ENCODE results near the gene ZSCAN29. TPM values are rescaled to one million over a fixed set of nuclear protein-coding genes. Genes with fewer than 3 reads are reported as not detected.

ZSCAN29 gene
- polyA plus RNA-seq (8.5 to 9.7 TPM (median 8.7 TPM) in 3 replicates), polyA minus RNA-seq (7.5 to 12.7 TPM (median 9.9 TPM) in 3 replicates)
- 10.4 TPM for polyA plus RNA-seq (2011; ENCODE audit: low read depth)
- 6.2 and 7.3 TPM in 2 replicates for polyA plus RNA-seq (2011; cell fraction: cytosol; rRNA removed)
- polyA plus RNA-seq (2011; cell fraction: nucleus; rRNA removed), result 20.7 and 21.5 TPM in 2 replicates
- 7.3 and 12.1 TPM in 2 replicates for polyA plus RNA-seq (2012; ENCODE audit: low replicate concordance)
- 9.6 TPM for polyA minus RNA-seq (2011; cell fraction: cytosol; rRNA and poly(A)+ RNA removed)
- 13.3 and 17.6 TPM in 2 replicates for polyA minus RNA-seq (2011; cell fraction: nucleus; rRNA and poly(A)+ RNA removed)

DNA sequence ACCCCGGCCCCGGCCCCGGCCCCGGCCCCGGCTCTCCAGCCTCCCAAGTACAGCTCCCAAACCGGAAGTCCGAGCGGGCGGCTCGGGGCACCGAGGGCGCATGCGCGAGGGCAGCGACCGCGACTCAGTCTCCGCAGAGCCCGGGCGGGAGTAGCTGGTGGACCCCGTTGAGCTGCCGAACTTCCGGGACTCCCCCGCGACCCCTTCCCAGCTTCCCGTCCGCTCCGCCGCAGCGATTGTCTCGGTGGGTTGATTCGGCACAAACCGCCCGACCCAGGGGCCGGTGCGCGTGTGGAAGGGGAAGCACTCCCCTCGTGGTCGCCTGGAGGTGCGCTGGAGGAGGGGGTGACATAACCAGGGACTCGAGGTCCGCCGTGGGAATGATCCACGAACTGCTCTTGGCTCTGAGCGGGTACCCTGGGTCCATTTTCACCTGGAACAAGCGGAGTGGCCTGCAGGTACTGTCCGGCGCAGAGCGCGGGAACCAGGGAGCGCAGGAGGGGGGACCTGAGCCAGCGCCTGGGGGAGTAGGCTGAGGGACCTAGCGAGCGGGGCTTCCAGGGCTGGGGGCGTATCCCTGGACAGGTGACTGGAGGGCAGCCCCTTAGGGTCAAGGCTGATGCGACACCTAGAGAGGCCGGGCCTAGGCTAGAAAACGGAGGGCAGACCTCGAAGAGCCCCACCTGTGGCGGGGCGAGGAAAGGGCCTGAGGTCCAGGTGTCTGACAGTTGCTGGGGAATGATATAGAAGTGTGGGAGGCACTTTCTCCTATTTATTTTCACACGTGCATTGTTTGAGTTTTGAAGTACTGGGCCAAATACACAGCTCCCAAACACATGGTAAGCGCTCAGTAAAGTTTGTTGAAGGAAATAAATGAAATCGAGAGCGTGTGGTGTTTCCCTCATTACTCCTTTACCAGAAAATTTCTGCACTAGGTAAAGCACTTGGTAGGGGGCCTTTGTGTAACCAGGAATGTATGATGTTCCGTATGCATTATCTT, at the start of gene ZSCAN29, which contains the start of gene TUBGCP4:
Gene ZSCAN29 (minus strand): TSS at position 69 of the 1,000 bp plus-strand sequence. CDS start 1,130 bp downstream, outside the sequence.
Gene TUBGCP4 (plus strand): TSS at position 127 of the 1,000 bp plus-strand sequence. CDS start 254 bp downstream, at position 381.
- dilution Hi-C loops (cut with MboI; ENCODE audit: extremely low pct_ligation_motif_present, low sequenced_read_pairs), result no loop called here
- H3K79me2 ChIP-seq (ENCODE audit: control insufficient read depth, insufficient read depth, low read length), result peaks cover 48% of the 10 kb centered on the region
- FAIRE-seq, result peak; percentile 65

DNA sequence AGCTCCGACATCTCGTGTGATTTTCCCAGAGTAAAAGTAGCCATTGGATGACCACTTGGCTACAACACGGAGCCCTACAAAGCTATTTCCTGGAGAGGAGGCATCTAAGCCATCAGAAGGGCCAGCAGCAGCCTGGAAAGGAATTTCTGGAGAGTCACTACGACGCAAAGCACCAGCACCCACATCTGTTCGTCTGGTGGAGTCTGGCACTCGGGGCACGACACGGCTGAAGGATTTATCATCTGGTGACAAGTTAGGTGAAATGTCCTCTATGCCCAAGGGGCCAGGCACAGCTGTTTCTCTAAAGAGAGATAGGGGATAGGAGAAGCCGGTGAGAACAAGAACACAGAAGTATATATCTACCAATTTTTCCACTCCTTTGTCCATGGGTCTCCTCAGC, 49.6 kb upstream of the ZSCAN29 start:
- Histone ChIP-seq H3K27me3 (ENCODE audit: control insufficient read depth, extremely low read depth, insufficient read depth, low read length) (no peaks in the 10 kb centered on the region), H3K9ac (ENCODE audit: control insufficient read depth, extremely low read depth, insufficient read depth, low read length) (no peak overlapping the region), H3K9me3 (ENCODE audit: control insufficient read depth, low read depth, low read length) (no peaks in the 10 kb centered on the region), H4K20me1 (ENCODE audit: control insufficient read depth, extremely low read depth, insufficient read depth, low read length) (no peaks in the 10 kb centered on the region), H3K36me3 (ENCODE audit: control insufficient read depth in 2 of 2, extremely low read depth in 1 of 2, insufficient read depth in 2 of 2, low read length in 2 of 2) (peaks cover 13 to 19% of the 10 kb centered on the region in 2 experiments), H3K27ac (ENCODE audit: control insufficient read depth, insufficient read depth, low read length) (no peak overlapping the region), H2AFZ (ENCODE audit: control insufficient read depth, low read length) (no peak overlapping the region), H3K79me2 (ENCODE audit: control insufficient read depth, insufficient read depth, low read length) (no peaks in the 10 kb centered on the region), H3K4me1 (ENCODE audit: control insufficient read depth, extremely low read depth, insufficient read depth, low read length) (no peaks in the 10 kb centered on the region), H3K4me3 (ENCODE audit: control insufficient read depth in 2 of 3, extremely low read depth in 1 of 3, insufficient read depth in 2 of 3, low read depth in 1 of 3, low read length in 3 of 3) (no peak overlapping the region), H3K9me1 (ENCODE audit: control insufficient read depth, extremely low read depth, insufficient read depth, low read length) (peaks cover 2% of the 10 kb centered on the region), H3K4me2 (ENCODE audit: control insufficient read depth, extremely low read depth, insufficient read depth, low read depth, low read length) (no peak overlapping the region)
- FAIRE-seq (no peak), DNase-seq (ENCODE audit: low read depth, low spot score) (no peak)
- dilution Hi-C loops (cut with MboI; ENCODE audit: extremely low pct_ligation_motif_present, low sequenced_read_pairs), result no loop called here
- TF ChIP-seq, protein P1, sequence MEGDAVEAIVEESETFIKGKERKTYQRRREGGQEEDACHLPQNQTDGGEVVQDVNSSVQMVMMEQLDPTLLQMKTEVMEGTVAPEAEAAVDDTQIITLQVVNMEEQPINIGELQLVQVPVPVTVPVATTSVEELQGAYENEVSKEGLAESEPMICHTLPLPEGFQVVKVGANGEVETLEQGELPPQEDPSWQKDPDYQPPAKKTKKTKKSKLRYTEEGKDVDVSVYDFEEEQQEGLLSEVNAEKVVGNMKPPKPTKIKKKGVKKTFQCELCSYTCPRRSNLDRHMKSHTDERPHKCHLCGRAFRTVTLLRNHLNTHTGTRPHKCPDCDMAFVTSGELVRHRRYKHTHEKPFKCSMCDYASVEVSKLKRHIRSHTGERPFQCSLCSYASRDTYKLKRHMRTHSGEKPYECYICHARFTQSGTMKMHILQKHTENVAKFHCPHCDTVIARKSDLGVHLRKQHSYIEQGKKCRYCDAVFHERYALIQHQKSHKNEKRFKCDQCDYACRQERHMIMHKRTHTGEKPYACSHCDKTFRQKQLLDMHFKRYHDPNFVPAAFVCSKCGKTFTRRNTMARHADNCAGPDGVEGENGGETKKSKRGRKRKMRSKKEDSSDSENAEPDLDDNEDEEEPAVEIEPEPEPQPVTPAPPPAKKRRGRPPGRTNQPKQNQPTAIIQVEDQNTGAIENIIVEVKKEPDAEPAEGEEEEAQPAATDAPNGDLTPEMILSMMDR (optimal IDR thresholded peaks at IDR 0.05 in 1 of 3, IDR thresholded peaks at IDR 0.05 in 1 of 3, conservative IDR thresholded peaks at IDR 0.05 in 1 of 3; ENCODE audit: extremely low read depth in 1 of 3, insufficient read depth in 2 of 3, low read length in 3 of 3), result no peak
- TF ChIP-seq EZH2 (IDR thresholded peaks at IDR 0.05; ENCODE audit: low read length), result no peak

More for the DNA sequence above, at the start of gene ZSCAN29, which contains the start of gene TUBGCP4:
- Histone ChIP-seq H3K27me3 (ENCODE audit: control insufficient read depth, extremely low read depth, insufficient read depth, low read length) (no peaks in the 10 kb centered on the region), H3K9me1 (ENCODE audit: control insufficient read depth, extremely low read depth, insufficient read depth, low read length) (no peaks in the 10 kb centered on the region), H3K36me3 (ENCODE audit: control insufficient read depth in 2 of 2, extremely low read depth in 1 of 2, insufficient read depth in 2 of 2, low read length in 2 of 2) (peaks cover 6 to 18% of the 10 kb centered on the region in 2 experiments), H2AFZ (ENCODE audit: control insufficient read depth, low read length) (peak within 1 kb of the TSS; percentile 97), H3K27ac (ENCODE audit: control insufficient read depth, insufficient read depth, low read length) (peak within 1 kb of the TSS; percentile 56), H3K4me3 (ENCODE audit: control insufficient read depth in 2 of 3, extremely low read depth in 1 of 3, insufficient read depth in 2 of 3, low read depth in 1 of 3, low read length in 3 of 3) (peak within 1 kb of the TSS; percentile 92 to 96 (median 93)), H4K20me1 (ENCODE audit: control insufficient read depth, extremely low read depth, insufficient read depth, low read length) (peaks cover 4% of the 10 kb centered on the region), H3K9me3 (ENCODE audit: control insufficient read depth, low read depth, low read length) (no peaks in the 10 kb centered on the region), H3K4me1 (ENCODE audit: control insufficient read depth, extremely low read depth, insufficient read depth, low read length) (peaks cover 14% of the 10 kb centered on the region), H3K9ac (ENCODE audit: control insufficient read depth, extremely low read depth, insufficient read depth, low read length) (peak within 1 kb of the TSS; percentile 86), H3K4me2 (ENCODE audit: control insufficient read depth, extremely low read depth, insufficient read depth, low read depth, low read length) (peak within 1 kb of the TSS; percentile 86)
- DNase-seq (ENCODE audit: low read depth, low spot score), result peak; percentile 36
- TF ChIP-seq, protein P1 (optimal IDR thresholded peaks at IDR 0.05 in 1 of 3, IDR thresholded peaks at IDR 0.05 in 1 of 3, conservative IDR thresholded peaks at IDR 0.05 in 1 of 3; ENCODE audit: extremely low read depth in 1 of 3, insufficient read depth in 2 of 3, low read length in 3 of 3), result peak; percentile 59 to 67 (median 61)
- no peak for TF ChIP-seq EZH2 (IDR thresholded peaks at IDR 0.05; ENCODE audit: low read length)

All from keratinocyte (primary cell).